GM19452 (cell line): ENCODE results near the gene CLASP2.
"Not testable (repeated sequence)": the region's sequence is repeated elsewhere in the genome, so short reads cannot be mapped to it uniquely, and the experiment has no call there.

Experiments
- ATAC-seq: cut with Tn5 transposase; IDR thresholded peaks from one replicate; pipeline ENCODE4 v1.9.1; 2021; ENCODE audit not compliant: unreplicated experiment

CLASP2 gene

GRCh38 chr3:33690341-33690740, 27.7 kb downstream of the CLASP2 start:
- no peak for ATAC-seq

- ATAC-seq: no peak
These were observed 30.5 kb downstream of the CLASP2 start for GRCh38 chr3:33687406-33688010.

- ATAC-seq: no peak
These were observed 35.3 kb downstream of the CLASP2 start for GRCh38 chr3:33682770-33683169.

GRCh38 chr3:33681667-33682066, 36.4 kb downstream of the CLASP2 start:
- no peak for ATAC-seq

GRCh38 chr3:33678073-33678472, 40.0 kb downstream of the CLASP2 start:
- no peak for ATAC-seq

- ATAC-seq: not testable (repeated sequence)
These were observed 44.6 kb downstream of the CLASP2 start for GRCh38 chr3:33673436-33673835.

GRCh38 chr3:33668618-33669017, 49.4 kb downstream of the CLASP2 start:
- ATAC-seq: no peak

- ATAC-seq: no peak
These were observed 52.8 kb downstream of the CLASP2 start for GRCh38 chr3:33665294-33665693.

GRCh38 chr3:33664195-33664594, 53.9 kb downstream of the CLASP2 start:
- no peak for ATAC-seq

- ATAC-seq: no peak
These were observed 55.0 kb downstream of the CLASP2 start for GRCh38 chr3:33663042-33663441.

GRCh38 chr3:33659856-33660434, 58.1 kb downstream of the CLASP2 start:
- ATAC-seq: no peak

- ATAC-seq: peak; percentile 91
These were observed 58.8 kb downstream of the CLASP2 start for GRCh38 chr3:33658991-33659848.

- ATAC-seq: peak; percentile 2
These were observed 59.4 kb downstream of the CLASP2 start for GRCh38 chr3:33658621-33658990.

- ATAC-seq: no peak
These were observed 60.0 kb downstream of the CLASP2 start for GRCh38 chr3:33658039-33658438.

- no peak for ATAC-seq
These were observed 65.3 kb downstream of the CLASP2 start for GRCh38 chr3:33652736-33653135.

- ATAC-seq: not testable (repeated sequence)
These were observed 67.0 kb downstream of the CLASP2 start for GRCh38 chr3:33651101-33651500.

GRCh38 chr3:33650495-33650894, 67.6 kb downstream of the CLASP2 start:
- no peak for ATAC-seq

- no peak for ATAC-seq
These were observed 69.3 kb downstream of the CLASP2 start for GRCh38 chr3:33648793-33649192.

- no peak for ATAC-seq
These were observed 71.6 kb downstream of the CLASP2 start for GRCh38 chr3:33646406-33646805.

GRCh38 chr3:33645060-33645647, 72.9 kb downstream of the CLASP2 start:
- ATAC-seq: no peak

GRCh38 chr3:33644582-33644981, 73.5 kb downstream of the CLASP2 start:
- ATAC-seq: no peak

- ATAC-seq: no peak
These were observed 75.2 kb downstream of the CLASP2 start for GRCh38 chr3:33642806-33643205.
